ENCODE results near the gene FCF1.
A peak's percentile ranks its signal among the peaks of the same experiment; 100 is the strongest.

Gene FCF1, protein sequence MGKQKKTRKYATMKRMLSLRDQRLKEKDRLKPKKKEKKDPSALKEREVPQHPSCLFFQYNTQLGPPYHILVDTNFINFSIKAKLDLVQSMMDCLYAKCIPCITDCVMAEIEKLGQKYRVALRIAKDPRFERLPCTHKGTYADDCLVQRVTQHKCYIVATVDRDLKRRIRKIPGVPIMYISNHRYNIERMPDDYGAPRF

DNA sequence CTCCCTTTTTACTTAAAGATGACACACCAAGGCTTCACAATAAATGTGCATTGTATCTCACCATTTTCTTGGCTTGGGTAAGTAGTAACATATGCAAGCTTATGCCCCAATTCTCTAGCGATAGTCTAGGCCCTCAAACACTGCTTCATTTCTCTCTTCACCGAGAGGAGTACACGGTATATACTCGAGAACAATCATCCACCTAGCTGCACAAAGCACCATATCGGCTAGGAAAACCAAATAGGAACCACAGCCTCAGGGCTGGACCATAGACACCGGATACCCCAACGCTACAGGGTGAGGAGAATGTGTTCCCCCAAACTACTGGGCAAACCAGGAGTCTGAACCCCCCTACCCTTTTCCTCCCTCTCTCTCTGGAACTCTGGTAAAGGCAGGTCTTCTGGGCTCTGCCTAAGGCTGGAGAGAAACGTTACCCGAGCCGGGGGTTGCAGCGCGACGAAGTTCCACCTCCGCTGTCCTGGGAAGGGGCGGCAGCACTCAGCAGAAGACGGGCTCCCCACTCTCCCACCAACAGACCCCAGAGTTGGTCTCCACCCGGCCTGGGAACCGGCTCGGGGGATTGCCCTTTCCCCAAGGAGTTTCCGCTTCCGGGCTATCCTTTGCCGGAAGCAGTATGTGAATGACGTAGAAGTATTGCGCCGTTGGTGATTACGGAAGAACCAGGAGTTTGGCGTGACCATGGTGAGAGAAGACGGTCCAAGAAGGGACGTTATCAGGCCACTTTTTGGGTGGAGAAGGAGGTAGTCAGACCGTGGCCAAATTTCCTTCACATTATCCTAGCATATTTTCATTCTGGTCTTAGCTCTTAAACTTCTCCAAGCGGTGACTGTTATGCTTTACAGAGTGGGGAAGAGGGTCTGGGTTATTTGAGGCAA, at the start of gene FCF1, which contains the start of gene AREL1:
Gene FCF1 (plus strand): TSS at position 646 of the 896 bp plus-strand sequence. CDS start 54 bp downstream, at position 700.
Gene AREL1 (minus strand): TSS at position 582 of the 896 bp plus-strand sequence. CDS start 27,465 bp downstream, outside the sequence.
- peak; percentile 92 for DNase-seq

DNA sequence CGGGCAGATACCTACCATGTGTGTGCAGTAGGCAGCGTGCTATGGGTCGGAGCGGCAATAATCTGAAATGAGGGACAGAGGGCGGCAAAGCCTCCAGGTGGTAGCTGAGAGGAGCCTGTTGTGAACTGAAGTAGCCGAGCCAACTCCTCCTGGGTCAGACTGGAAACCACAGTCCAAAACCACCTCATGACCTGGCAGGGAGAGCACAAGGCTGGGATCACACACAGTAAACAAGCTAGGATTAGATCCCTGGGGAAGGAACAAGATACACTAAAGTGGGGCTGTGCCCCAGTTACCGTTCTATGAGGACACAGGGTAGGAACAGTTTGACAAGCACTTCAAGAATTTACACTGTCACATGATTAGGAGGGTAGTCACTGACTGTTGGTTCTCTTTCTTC, 49.1 kb upstream of the FCF1 start:
- DNase-seq, result no peak

DNA sequence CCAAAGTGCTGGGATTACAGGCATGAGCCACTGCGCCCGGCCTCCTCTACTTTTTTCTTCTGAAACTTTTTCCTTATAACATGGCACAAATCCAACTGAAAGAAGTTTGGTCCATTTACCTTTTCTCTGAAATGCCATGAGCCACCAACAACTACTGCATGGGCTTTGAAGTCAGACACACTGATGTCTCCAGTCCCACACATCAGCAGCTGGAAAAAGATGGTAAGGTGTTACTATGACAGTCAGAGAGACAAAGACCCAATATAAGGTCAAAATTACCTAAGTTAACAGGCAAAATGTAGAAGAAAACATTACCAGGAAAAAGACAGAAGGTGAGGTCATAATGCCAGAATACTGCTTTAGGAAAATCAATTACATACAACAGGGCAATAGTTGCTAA, 48.2 kb upstream of the FCF1 start:
- DNase-seq, result no peak

DNA sequence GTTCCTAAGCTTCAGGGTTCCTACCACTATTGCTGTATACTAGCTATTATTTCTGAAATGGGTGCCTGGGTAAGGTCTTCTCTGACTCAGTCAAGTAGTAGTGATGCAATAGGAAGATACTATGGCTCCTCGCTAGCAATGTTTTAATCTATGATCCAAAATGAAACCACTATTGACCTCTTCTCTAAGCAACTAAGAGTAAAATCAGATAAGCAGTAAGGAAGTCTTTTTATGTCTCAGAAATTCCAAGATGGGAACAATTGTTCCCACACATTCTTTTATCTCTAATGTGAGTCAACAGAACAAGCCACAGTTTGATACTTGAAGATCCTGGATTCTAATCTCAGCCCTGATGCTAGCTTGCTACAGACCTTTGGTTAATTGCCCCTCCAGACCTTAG, 45.2 kb upstream of the FCF1 start:
- DNase-seq, result peak; percentile 51

DNA sequence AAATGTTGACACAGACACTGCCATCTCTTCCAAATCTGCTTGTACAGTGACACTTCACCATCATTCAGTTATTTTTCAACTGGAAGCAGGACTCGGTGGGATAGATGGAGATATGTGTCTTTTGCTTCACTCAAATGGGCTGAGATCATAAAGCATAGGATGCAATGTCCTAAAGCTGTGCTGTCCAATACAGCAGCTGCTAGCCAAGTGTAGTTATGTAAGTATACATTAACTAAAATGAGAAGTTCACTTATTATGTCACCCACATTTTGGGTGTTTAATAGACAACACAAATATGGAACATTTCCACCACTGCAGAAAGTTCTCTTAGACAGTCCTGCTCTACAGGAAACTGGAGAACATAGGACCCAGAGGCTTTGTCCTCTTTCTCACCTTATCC, 43.7 kb upstream of the FCF1 start:
- DNase-seq, result no peak

DNA sequence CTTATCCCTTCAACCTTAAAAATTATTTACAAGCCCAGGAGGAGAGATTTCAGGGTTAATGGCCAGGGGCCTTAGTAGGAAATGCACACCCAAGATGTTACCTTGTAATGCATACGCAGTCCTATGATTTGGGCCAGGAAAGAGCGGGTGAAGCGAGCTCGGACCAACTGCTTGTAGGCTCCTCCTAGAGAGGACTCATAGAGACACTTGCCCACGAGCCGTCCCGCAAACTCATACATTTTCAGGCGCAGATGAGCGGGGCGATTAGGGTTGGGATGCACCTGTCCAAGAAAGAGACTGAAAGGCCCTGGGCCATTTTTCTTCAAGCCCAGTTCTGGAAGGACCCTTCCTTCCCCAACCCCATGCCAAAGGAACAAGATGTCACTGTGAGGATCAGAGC, 43.1 kb upstream of the FCF1 start:
- DNase-seq, result no peak

DNA sequence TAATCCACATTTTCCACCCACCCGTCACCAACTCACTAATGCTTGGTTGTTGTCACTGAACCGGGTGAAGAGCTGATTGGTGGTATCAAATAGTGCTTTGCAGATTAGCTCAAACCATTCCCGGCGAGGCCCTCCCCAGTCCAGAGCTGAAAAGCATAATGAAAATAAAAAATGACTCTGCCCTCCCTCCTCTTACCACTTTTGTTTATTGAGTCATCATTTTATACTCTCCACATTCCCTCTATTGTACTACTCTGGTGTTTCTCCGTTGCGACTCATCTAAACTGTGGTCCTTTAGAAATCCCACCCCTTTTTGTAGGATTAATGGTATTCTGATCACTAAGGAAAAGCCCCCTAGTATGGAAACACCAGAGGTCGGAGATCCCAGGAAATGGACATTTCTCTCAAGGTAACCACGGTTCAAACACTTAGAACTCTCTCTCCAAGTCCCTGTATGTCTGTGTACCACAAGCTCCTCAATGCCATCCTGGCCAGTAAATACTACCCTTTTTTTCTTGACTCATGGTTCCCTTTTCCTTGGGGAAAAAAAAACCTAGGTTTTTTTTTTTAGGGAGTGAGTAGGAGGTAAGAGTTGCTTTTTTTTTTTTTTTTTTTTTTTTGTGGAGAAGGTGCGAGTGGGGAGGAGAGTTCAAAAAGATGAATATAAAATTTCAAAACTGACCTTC, 42.1 kb upstream of the FCF1 start:
- no peak for DNase-seq

DNA sequence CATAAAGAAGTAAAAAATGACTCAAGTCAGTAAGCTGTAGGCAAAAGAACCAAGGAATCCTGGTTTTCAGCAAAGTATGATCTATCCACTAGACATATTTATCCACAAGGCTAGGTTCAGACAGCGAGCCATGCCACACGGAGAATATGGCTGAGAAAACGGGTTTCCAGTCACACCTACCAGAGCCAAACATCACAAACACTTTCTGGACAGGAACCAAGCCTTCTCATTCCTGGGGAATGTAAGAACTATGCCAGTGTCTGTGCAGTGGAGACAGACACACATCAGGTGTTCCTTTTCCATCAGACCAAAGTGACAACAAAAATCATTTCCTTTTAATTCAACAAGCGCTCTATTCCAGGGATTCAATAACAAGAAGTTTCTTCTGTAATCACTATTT, 41.2 kb upstream of the FCF1 start:
- no peak for DNase-seq

DNA sequence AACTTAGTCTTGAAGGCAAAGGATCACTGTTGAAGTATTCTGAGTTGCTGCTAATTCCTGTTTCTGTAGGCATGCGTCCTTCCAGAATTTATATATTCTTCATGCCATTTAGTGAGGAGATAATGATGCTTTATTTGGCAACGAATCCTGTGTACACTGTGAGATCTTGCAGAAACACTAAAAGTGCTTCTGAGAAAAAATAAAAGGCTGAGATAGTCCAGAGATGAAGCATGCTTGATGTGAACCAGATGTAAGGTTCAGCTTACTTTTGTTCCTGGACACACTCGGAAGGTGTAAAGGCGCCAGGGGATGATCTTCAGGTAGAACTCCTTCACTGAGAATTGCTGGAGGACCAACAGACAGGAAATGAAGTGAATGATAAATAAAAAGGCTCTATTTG, 39.2 kb upstream of the FCF1 start:
- DNase-seq, result no peak

DNA sequence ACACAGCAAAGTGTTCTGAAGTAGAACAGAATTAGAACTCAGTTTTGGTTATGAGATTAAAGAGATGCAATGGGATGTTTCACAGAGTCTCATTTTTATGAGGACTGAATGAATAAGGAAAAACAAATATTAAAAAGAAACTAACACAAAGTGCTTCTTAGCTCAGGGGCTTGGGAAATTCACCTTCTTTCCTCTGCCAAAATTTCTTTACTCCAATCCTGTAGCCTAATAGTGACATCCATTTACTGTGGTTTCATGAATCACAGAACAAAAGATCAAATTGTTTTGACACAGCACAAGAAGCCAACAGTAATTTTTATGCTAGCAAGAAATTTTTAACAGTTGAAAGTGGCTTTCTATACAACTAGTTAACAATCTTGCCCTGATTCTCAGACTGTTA, 37.7 kb upstream of the FCF1 start:
- no peak for DNase-seq

DNA sequence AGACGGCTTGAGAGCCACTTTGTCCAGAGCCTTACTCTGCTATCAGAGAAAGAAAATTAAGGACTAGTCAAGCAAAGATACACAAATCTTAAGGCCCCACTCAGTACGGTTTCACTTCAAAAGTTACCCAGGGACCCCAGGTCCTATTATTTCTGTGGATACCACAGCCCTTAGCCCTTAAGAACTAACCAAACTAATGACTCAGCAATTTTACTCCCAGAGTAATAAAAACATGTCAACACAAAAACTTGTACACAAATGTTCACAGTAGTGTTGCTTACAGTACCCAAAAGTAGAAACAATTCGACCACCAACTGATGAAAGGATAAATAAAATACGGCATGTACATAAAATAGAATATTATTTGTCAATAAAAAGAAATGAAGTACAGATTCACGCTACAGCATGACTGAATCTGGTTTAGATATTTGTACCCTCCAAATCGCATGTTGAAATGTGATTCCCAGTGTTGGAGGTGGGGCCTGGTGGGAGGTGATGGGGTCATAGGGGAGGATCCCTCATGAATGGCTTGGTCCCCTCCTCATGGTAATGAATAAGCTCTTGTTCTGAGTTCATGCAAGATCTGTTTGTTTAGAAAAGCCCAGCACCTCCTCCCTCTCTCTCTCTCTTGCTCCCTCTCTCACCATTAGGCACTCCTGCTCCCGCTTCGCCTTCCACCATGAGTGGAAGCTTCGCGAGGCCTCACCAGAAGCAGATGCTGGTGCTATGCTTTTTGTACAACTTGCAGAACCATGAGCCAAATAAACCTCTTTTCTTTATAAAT, 30.6 kb upstream of the FCF1 start:
- no peak for DNase-seq

DNA sequence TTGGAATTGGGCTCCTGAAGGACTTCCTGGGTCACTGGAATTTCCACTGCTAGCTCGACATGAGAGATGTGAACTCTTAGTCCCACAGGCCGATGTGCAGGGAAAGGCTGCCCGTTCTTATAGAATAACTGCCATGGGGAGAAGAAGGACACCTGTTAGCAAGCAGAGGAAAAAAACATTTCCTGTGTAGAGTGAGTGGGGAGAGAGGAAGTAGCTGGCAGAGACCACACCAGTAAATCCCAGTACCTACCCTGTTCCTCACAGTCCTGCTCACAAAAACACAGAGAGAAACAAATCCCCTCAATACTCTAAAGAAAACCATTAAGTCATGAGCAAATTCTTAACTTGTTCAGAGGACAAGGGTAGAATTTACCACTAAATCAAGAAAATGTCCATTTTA, 29.5 kb upstream of the FCF1 start:
- no peak for DNase-seq

DNA sequence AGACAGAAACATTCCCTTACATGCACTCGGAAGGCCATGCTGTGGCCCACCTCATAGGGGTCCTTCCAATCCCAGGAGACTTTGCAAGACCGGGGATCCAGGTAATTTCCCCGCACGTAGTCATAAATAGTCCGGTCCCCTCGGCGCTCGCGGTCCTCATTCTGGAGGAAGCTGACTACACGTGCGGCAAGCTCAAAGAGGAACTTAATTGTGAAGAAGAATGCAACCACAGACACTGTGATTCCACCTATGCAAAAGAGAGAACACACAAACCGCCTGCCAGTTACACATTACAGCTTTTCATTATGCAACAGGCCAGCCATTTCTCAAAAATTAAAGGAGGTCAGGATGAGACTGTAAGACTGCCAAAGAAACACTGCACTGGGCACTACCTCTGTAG, 28.5 kb upstream of the FCF1 start:
- DNase-seq, result no peak

DNA sequence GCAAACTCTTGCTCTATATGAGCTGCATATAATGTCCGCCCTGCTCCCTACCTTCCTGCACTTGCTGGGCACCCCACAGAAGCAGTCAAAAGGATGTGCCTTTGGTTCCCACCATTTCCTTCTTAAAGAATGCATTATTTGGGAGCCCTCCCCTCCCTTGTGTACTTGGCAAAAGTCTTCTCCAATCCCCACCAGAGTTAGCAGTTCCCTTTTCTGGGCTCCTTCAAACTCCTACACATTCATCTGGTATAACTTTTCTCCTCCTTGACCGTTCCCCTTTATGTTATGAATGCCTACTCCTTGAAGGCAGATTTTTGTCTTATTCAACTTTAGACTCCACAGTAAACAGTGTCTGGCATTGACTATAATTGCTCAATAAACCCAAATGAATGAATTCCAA, 27.9 kb upstream of the FCF1 start:
- no peak for DNase-seq

DNA sequence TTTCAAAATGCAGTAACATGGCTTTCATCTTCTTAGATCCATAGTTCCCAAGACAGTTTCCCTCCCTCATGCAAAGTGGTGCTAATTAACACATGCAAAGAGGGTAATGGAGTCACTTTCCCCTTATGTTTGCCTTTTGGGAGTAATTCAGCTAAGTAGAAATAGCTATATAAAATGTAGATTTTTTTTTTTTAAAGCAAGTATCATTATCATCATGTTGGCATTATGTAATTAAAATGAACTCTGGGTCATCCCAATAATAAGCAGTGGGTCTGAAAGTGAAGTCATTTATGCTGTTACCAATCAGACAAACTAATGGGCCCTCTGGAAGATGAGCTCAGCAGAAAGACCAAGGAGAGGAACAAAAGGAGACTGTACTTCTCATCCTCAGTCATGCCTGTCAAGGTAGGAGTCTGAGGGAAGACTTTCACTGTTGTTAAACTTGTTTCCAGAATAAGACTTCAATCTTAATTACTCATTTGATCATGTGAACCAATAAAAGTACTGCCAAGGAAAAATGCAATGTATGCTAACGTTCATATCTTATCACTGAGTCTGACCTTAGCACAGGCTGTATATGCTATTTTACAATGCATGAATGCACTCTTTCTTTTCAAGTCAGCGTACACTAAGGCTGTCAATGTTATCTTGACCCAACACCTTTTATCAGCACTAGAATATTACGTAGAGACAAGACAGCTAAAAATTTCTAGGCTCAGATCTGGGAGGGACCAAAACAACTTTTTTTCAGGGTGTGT, 26.8 kb upstream of the FCF1 start:
- no peak for DNase-seq

DNA sequence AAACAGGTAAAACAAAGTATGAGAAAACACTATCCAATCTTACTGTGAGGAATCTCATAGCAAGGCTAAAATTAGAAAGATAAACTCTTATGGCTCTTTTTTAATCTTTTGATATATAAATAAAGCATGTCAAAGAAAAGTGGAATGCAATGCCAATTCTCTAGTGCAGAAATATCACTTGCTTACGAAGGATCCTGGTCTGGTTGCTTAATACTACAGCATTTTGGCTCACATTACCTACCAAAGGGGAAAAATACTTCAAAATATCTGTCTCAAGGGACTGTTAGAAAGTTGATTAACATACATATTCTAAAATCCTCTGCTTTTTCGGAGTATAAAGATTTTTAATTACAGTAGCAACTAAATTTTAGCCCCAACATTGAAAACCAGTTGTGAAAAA, 21.5 kb upstream of the FCF1 start:
- DNase-seq, result no peak

DNA sequence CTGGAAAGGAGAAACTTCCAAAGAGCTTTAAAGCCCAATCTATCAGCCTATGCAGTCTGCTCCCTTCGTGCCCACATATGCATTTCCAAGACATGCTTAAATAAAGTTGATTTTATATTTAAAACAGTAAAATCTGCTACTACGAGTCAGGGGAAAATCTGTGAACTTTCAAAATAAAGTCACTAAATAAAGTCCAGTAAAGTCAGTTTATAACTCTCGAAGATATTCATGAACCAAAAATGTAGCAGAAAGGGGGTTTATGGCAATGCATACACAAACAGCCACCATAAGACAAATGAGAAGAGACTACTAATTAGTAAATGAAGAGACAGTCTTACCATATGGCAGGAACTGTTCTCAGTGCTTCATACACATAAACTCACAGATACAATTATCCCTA, 19.8 kb upstream of the FCF1 start:
- DNase-seq, result no peak

DNA sequence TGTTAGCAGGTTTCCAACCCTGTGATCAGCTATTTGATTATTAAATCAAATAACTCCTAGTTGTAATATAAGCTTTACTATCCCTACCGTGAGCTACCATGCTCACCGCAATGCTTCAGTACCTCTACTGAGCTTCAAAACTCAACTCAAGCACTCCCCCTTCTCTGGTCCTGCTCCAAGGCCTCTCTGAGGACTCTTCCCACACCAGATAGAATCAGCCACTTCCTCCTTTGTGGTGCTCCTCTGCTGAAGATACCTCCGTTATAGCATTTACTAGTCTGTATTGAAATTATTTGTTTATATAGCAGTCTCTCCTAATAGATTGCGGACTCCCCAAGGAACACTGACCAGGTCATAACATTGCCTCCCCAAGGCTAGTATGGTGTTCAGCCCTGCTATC, 17.5 kb upstream of the FCF1 start:
- DNase-seq, result no peak

DNA sequence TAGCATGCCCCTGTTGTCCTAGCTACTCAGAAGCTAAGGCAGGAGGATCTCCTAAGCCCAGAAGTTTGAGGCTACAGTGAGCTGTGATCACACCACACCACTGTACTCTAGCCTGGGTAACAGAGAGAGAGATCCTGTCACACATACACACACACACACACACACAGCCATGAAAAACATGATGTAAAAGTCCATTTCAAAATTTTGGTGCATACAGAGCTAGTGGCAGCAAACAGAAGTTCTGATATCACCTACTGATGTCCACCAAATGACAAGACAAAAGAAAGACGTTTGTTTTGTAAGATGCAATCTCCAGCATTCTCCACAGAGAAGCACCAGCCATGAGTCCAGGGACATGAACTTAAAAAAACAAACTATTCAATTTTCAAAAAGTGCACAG, 15.9 kb upstream of the FCF1 start:
- no peak for DNase-seq

DNA sequence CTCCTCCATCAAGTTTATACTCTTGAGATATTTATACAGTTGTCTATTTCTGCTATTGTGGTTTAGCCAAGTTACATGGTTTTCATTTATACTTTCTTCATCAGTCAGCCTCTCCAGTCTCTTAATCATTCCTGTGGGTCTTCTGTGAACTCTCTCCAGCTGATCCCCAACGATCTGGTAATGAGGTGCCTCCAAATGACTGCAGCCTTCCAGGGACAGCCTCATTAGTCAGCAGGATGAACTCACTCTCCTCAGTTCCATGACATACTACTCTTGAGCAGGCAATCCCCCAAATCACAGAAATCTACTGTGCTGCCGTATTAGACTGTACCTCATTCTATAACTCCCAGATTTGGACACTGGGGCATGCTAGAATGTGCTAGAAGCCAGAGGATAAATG, 15.4 kb upstream of the FCF1 start:
- no peak for DNase-seq

DNA sequence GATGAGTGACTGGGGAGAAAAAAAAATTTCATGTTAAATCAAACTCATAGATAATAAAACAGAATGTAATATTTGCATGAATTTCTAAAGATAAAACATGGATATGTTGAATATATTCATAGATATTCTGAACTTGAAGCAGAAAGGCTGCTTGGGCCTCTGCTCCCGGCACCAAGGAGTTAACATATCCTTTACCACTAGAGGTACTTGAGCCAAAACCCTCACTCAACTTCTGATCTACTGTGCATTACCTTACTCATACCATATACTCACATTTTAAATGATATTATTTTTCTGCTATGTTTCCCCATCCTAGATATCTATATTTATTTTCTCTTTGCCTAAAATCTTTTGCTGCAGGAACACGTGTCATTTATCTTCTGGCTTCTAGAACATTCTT, 15.0 kb upstream of the FCF1 start:
- no peak for DNase-seq

DNA sequence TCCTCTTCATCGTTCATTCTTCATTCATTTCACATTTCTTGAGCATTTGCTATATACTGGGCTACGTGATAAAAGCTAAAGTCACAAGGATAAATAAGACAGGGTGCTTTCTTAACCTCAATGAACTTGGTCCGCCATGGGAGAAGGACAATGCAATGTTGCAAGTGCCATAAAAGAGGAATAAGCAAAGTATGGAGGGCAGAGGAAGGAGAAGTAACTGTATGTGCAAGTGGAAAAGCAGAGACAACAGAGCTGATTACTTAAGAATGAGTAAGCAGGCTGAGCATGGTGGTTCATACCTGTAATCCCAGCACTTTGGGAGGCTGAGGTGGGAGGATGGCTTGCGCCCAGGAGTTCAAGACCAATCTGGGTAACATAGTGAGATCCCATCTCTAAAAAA, 14.5 kb upstream of the FCF1 start:
- no peak for DNase-seq

Data from activated CD4-positive, alpha-beta T cell treated with anti-CD3 and anti-CD28 coated beads, Interleukin-2, amount 50 U/mL, for 16 hours (primary cell).